HG02678 (cell line): Measurements from ENCODE around the gene OR6T1.

Source experiments
- ATAC-seq: cut with Tn5 transposase; IDR thresholded peaks from one replicate; pipeline ENCODE4 v1.9.1; 2021; ENCODE audit warnings: mild to moderate bottlenecking, moderate library complexity; ENCODE audit not compliant: unreplicated experiment

The OR6T1 gene, protein sequence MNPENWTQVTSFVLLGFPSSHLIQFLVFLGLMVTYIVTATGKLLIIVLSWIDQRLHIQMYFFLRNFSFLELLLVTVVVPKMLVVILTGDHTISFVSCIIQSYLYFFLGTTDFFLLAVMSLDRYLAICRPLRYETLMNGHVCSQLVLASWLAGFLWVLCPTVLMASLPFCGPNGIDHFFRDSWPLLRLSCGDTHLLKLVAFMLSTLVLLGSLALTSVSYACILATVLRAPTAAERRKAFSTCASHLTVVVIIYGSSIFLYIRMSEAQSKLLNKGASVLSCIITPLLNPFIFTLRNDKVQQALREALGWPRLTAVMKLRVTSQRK

GRCh38 chr11:123943738-123944137, at the start of gene OR6T1:
OR6T1 (minus strand) TSS chr11:123943838; CDS start chr11:123943838, 0 bp downstream.
- ATAC-seq, result no peak

GRCh38 chr11:123979311-123979710, 35.7 kb upstream of the OR6T1 start:
- ATAC-seq, result no peak

DNA sequence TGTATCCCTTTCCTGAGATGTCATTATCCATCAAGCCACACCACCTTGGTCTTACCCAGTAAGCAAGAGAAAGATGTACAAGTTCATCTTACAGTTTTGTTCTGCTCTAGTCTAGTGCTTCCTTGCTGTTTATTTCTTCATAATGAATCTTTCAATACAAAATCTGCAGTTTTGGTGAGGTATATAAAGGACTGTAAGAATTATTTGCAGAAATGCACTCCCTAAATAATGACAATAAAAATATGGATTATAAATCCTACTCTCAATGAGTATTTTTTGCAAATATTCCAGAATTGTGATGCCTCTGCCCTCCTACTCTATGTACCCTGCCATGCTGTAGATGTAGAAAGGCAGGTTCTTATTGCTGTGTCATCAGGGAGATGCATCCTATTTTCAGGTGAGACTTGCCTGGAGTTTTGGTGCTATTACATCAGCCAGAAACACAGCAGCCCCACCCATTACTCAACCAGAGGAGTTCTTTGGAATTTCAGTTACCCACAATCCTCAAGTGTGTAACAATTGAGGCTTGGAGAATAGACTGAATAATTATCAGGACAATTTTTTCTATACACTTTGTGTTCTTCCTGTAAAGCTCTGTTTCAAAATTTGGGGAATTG, 34.2 kb upstream of the OR6T1 start, which contains the start of gene OR10S1:
Gene OR10S1, minus strand, starts transcription at position 51 of the 617 bp plus-strand sequence. CDS start 117 bp downstream, outside the sequence.
- no peak for ATAC-seq

DNA sequence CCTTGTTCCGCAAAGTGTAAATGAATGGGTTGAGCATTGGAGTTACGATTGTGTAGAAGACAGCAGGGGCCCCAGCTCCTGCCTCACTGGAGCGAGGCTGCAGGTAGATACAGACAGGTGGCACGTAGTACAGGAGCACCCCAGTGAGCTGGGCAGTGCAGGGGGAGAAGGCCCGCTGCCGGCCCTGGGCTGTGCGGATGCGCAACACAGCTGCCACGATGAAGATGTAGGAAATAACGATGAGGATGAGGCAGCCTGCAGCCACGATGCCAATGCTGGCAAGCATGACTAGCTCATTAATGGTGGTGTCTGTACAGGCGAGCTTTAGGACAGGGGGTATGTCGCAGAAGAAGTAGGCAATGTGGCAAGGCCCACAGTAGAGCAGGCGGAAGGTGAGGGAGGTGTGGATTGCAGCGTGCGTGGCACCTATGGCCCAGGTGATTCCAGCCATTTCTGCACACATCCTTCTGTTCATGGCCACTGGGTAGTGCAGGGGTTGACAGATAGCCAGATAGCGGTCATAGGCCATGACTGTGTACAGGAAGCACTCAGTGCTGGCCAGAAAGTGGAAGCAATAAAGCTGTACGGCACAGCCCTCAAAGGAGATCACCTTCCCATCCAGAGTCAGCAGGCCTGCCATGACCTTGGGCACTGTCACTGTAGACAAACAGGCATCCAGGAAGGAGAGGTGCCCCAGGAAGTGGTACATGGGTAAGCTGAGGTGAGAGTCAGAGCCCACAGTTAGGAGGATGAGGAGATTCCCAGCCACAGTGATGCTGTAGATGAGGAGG, 33.3 kb upstream of the OR6T1 start:
- ATAC-seq, result no peak

GRCh38 chr11:123973816-123974215, 30.2 kb upstream of the OR6T1 start:
- no peak for ATAC-seq

DNA sequence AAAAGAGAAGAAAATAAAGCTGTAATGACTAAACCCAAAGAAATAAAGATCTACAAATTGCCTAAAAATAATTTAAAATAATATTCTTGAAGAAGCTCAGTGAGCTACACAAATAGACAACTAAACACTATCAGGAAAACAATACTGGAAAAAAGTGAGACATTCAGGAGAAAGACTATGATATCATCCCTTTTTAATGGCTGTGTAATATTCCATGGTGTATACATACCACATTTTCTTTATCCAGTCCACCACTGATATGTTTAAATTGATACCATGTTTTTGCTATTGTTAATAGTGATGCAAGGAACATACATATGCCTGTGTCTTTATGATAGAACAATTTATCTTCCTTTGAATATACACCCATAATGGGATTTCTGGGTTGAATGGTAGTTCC, 13.1 kb upstream of the OR6T1 start:
- no peak for ATAC-seq

- ATAC-seq, result no peak
Observed at GRCh38 chr11:123945132-123945531, 1.5 kb upstream of the OR6T1 start.

DNA sequence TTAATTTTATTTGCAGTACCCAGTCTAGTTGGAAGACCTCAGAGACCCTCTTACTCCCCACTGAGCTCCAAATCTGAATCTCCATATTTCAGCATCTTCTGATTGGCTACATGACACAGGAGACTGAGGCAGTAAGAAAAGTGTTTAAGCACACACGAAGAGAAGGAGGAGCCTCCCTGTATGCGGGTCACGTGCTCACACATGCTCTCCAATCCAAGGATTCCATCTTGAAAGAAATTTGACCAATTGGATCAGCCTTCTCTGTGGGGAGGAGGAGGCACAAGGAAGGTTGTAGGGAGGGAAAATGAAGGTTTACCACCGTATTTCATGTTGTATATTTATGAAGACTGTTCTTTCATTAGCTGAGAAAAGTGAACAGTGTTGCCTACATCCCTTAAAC, 1.2 kb downstream of the OR6T1 start:
- ATAC-seq, result no peak

DNA sequence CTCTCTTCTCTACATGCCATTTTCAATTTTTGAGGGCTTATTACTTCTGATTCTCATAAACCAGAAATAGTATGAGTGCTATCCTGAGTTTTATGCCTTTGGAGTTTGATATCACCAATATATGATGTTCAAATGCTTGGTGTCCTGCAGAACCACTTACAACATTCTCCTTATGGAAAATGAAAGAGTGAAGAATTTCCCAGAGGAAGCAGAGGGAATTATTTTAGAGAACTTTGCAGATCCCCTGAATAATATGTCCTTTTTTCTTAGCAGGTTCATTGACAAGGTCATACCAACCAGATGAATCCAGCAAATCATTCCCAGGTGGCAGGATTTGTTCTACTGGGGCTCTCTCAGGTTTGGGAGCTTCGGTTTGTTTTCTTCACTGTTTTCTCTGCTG, 4.3 kb downstream of the OR6T1 start, which contains the start of gene OR4D5:
Gene OR4D5, plus strand, starts transcription at position 301 of the 400 bp plus-strand sequence. Its CDS starts 0 bp downstream, at position 301.
- no peak for ATAC-seq

DNA sequence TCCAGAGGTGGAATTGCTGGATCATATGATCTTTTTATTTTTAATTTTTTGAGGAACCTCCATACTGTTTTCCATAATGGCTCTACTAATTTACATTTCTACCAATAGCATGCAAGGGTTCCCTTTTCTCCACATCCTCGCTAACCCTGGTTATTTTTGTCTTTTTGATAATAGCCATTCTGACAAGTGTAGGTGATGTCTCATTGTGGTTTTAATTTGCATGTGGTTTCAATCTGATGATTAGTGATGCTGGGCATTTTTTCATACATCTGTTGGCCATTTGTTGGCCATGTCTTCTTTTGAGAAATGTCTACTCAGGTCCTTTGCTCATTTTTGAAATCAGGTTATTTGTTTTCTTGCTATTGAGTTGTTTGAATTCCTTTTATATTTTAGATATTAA, 19.6 kb downstream of the OR6T1 start:
- ATAC-seq, result no peak

DNA sequence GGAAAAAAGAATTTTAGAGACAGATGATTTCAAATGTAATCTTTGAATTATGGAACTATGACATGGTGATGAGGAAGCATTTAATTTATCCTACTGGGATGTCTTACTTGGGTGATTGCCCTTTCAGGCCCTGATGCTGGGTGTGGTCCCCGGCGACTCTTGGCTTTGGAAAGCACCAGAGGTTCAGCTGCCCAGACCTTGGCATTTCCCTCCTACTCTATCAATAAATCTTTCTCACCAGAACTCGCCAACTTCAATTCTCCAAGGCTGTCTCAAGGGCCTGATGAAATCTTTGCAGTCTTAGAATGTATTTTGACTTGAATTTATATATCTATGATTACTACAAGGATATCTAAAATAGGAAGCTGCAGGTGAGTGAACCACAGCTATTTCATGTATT, 22.7 kb downstream of the OR6T1 start:
- ATAC-seq, result no peak

- ATAC-seq, result no peak
Observed at GRCh38 chr11:123905826-123906225, 37.8 kb downstream of the OR6T1 start.

GRCh38 chr11:123904932-123905331, 38.7 kb downstream of the OR6T1 start:
- ATAC-seq, result no peak

DNA sequence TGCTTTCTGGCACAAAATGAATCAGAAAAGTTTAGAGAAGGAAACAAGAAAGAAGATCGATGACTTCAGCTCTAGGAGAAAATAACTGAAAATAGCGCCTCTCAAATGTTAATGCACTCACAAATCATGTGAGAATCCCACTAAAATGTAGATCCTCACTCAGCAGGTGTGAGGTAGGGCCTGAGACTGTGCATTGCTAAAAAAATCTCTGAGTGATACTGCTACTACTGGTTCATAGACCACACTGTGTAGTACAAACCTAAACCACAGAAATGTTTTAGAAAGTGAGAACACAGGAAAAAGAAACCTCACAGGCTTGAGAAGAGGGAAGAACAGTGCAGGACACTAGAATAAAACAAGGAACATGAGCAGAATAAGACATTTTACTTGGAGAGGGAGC, 39.7 kb downstream of the OR6T1 start:
- ATAC-seq, result peak; percentile 49

GRCh38 chr11:123901867-123902266, 41.8 kb downstream of the OR6T1 start, which contains the start of gene OR8D4:
OR8D4 (plus strand) TSS chr11:123902167; CDS start chr11:123906432, 4,265 bp downstream.
- ATAC-seq, result no peak

- ATAC-seq, result no peak
Observed at GRCh38 chr11:123899792-123900191, 43.8 kb downstream of the OR6T1 start.
